Ramos (cell line): ENCODE measurements around the gene CCDC148.
"Not testable (repeated sequence)": the region's sequence is repeated elsewhere in the genome, so short reads cannot be mapped to it uniquely, and the experiment has no call there.

ENCODE experiments used
- in situ Hi-C: fragments of 300-500 bp; cut with MboI; formaldehyde crosslinking; loops from one replicate; pipeline ENCODE4 v1.14.3; 2022; ENCODE audit warnings: low sequenced_read_pairs; ENCODE audit not compliant: unreplicated experiment

The CCDC148 gene

DNA sequence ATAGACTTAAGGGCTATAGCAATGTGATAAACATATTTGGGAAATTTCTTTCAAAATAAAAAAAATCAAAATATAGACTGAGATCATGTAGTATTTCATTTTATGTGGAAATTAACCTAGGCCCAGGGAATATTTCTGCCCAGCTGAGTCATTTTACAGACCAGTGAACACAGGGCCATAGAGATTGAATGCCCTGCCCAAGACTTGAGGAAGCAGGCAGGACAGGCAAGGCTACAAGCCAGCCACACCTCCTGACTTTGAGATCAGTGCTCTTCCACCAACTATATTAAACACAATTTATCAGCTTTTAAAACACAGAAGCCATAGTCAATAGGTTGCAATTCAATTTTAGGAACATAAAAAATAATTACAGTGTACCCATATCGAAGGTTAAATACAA, 12.9 kb downstream of the CCDC148 start:
- in situ Hi-C loops: no loop called here

DNA sequence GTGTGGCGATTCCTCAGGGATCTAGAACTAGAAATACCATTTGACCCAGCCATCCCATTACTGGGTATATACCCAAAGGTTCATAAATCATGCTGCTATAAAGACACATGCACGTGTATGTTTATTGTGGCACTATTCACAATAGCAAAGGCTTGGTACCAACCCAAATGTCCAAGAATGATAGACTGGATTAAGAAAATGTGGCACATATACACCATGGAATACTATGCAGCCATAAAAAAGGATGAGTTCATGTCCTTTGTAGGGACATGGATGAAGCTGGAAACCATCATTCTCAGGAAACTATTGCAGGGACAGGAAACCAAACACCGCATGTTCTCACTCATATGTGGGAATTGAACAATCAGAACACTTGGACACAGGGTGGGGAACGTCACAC, 17.5 kb downstream of the CCDC148 start:
- in situ Hi-C loops: not testable (repeated sequence)

DNA sequence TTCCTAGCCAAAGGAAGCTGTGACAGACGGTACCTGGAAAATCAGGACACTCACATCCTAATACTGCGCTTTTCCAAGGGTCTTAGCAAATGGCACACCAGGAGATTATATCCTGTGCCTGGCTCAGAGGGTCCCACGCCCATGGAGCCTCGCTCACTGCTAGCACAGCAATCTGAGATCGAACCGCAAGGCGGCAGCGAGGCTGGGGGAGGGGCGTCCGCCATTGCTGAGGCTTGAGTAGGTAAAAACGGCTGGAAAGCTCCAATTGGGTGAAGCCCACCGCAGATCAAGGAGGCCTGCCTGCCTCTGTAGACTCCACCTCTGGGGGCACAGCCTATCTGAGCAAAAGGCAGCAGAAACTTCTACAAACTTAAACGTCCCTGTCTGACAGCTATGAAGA, 22.8 kb downstream of the CCDC148 start:
- in situ Hi-C loops: not testable (repeated sequence)

DNA sequence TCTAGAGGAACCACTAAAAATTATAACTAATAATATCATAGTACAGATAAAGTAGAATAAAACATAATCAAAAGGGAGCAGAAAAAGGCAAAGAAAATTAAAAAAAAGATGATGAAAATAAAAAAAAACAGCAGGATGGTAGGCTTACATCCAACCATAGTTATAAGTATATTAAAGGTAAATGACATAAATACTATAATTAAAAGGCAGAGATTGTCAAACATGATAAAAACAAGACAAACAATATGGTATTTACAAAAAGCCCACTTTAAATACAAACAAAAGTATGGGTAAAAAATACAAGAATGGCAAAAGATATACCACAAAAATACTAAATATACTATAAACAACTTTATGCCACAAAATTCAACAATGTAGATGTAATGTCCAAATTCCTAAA, 24.4 kb downstream of the CCDC148 start:
- in situ Hi-C loops: no loop called here

DNA sequence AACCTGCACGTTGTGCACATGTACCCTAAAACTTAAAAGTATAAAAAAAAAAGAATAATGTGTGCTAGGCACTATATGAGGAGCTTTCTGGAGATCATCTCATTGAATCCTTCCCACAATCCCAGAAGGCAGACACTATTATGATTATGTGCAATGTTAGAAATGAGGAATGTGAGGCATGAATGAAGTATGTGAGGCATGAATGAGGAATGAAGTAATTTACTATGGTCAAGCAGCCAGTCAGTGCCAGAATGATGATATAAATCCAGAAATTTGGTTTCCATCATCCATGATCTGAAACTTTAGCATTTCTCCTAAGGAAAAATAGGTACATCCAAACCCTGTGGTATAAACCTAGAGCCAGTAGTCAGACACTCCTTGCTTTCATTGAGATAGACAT, 42.0 kb downstream of the CCDC148 start:
- in situ Hi-C loops: no loop called here

DNA sequence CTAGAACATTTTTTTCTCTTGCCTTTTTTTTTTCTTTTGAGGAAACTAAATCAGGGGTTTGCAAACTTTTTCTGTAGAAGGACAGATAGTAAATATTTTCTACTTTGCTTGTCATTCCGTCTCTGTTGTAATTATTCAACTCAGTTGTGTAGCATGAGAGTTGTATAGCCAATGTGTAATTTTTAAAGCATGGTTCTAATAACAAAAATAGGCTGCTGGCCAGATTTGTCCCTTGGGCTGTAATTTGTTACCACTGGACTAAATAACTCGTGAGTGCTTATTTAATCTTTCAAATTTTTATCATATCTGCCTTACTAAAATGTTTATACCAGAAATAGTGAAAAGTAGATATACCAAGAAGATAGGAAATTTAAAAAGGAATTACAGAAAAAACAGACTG, 43.0 kb downstream of the CCDC148 start:
- in situ Hi-C loops: no loop called here

DNA sequence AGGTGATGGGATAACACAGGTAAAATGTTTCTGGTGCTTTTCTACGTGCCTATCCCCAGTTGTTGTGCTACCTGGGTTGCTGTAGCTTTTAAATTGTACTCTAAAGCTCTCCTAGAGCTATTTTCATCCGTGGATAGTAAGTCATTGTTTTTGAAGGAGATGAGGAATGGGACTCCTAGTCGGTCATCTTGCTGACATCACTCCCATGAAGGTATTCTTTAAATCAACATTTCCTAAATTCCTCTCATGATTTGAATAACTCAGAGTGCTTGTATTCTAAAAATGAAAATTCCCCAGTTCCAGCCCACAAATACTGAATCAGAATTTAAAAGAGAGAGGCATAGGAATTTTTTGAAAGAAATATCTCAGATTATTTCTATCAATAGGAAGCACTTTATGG, 44.3 kb downstream of the CCDC148 start:
- in situ Hi-C loops: no loop called here

DNA sequence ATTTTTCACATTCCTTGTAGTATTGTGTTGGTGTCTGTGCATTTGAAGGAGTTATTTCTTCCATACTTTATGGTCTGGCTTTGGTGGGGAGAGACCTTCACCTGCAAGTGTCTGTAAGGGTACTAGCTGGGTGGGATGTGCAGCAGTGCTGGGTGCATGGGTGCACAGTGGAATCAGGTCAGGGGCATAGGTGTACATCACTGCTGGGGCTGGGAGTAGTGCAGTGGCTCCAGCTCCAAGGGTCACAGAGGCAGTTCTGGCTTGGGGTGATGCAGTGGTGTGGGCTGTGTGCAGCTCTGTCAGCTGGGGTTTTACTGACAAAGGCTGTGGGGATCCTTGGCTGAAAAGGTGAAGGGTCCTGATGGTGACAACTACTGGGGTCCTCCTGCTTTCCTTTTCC, 44.8 kb downstream of the CCDC148 start:
- in situ Hi-C loops: no loop called here

DNA sequence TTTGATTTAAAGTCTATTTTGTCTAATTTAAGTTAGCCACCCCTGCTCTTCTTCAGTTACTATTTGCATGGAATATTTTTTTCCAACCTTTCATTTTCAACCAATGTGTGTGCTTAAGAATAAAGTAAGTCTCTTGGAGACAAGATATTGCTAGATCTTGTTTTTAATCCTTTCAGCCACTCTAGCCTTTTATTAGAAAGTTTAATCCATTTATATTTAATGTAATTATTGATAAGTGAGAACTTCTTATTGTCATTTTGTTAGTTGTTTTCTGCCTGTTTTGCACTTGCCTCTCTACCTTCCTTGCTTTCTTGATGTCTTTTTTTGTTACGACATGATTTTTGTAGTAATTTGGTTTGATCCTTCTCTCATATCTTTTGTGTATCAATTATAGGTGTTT, 46.4 kb downstream of the CCDC148 start:
- in situ Hi-C loops: no loop called here

DNA sequence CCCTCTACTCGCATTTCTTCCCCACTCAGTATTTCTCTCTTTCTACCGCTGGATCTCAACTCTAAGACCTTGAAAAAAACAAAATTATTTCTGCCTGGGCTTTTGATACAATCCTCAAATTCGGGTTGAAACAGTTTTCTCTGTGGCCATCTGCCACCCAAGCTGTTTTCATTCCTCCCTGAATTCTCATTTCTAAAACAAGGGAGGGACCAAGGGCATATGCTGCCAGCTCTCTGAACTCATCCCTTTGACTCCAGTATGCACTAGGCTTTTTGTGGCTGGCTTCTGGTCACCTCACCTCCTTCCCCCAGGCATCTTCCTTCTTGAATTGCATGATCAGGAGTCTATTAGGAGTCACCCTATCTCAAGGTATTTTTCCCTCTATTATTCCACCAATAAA, 49.5 kb downstream of the CCDC148 start:
- in situ Hi-C loops: no loop called here

DNA sequence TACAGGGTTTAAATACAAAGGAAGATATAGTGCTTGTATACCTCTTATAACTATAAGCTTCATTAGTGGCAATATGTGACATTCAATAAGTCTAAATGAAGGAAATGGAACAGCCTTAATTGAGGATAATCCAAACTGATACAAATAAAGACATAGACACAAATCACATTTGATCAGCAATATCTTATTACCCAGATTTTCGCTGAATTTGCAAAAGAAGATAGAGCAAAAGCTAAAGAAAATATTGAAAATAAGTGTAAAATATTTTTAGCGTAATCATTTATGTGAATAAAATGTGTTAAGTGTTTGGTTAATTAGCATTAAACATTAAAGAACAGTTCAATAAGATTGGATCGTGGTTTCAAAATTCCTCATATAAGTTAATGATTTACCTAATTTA, 51.2 kb downstream of the CCDC148 start:
- in situ Hi-C loops: no loop called here

DNA sequence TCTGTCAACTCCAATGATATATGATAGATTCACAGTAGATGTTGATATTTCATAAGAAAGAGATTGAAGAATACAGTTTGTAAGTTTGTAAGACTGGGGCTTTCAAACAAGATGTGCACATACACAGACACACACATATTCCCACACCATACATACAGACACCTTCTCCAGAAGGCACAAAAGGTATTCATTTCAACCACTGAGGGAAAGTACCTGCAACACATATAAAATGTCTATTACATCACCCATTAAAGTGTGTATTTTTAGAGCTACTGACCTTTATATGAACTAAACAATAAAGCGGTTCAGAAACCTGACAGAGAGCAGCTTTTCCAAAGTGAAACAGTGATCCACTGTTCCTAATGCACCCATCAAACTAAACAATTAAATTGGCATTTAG, 53.3 kb downstream of the CCDC148 start:
- in situ Hi-C loops: no loop called here

DNA sequence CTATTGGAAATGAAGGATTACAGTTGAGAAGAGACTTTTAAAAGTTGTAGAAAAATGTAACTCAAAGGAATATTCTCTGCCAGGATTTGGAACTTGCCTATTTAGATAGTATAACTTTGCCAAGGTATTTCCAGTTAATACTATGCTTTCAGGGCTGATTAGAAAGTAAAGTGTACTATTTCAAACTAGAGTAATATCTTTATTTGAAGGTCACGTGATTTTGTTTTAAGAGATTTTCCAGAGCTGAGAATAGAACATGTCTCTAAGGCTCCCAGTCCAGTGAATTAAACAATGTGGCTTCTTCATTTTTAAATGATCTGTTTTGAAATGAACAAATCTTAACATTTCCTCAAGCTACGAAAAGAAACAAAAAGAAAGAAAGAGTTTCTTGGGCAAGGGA, 53.9 kb downstream of the CCDC148 start:
- in situ Hi-C loops: no loop called here

DNA sequence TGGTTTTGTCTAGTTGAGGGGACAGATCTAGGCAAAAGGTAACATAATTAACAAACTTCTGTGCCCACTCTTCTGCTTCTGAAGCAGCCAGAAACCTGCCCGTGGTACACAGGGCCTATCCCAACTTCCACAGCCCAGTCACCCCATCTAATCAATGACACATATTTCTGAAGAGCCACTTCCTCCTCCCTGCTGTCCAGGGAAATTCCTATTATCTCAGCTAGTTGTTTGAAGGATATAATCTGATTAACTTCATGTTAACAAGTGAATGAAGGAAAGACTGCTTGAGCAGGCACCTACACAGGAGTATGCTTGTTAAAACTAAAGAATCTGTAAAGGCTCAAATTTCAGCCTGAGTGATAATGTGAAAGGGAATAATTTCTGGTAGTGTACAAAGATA, 61.4 kb downstream of the CCDC148 start:
- in situ Hi-C loops: no loop called here

DNA sequence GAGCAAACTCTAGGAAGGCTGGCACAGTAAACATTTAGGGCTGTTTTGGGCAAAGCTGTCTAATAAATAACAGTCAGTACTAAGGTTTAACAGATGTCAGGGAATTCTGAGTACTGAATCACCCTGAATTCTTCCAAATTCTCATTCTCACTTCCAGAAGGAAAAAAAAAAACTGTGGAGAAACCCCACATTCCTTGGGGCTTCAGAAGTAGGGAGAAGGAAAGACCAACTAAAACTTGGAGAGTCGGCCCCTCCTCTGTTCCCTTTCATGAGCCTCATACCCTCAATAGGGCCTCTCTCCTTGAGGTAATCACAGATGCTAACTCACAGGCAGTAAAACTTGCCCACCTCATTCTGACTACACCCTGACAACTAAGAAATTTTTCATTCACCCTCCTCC, 62.1 kb downstream of the CCDC148 start:
- in situ Hi-C loops: no loop called here

DNA sequence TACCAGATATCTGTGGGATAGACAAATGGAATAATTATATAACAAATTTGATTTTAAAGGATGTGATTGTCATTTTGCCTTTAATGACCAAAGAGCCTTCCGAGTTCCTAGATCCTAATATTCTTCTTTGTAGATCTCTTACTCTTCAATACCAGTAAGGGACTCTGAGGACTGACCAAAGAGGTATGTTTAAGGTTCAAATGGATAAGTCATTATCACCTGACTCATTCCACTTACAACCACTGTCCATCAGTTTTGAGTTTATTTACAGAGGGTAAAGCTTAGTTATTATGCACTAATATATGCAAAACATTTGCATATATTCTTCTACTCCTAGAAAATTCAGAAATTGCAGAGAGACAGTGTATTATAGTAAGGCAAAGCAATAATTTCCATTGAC, 62.7 kb downstream of the CCDC148 start:
- in situ Hi-C loops: no loop called here

DNA sequence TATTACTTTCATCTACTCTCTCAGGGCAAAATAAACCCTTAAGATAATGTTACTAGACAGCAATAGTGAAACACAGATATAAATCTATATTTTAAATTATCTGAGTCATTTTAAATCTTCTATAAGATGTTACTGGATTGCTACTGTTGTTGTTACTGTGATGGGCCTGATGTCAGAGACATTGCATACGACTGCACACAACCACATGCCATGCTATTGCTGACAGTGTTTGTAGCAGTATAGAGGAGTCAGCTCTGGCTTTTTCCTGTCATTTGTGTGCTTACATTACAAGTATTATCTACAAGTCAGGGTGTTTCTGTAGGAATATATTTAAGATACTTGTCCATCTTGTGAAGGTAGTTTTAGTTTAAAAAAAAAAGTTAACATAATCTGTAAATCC, 63.9 kb downstream of the CCDC148 start:
- in situ Hi-C loops: no loop called here

DNA sequence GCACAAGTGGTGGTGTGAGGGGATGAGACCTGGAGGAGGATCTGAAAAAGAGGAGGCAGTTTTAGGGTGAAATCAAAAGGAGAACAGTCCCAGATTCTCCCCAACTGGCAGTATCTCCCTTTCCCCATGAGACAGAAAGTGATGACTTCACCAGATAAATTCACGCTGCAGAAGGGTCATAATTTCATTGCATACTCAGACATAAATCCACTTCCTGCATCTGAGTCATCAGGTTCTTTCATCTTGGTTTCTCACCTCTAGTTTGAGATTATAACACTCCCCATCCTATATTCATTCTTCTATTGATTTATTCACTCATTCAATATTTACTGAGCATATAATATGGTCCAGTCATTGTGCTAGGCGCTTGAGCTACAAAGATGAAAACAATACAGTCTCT, 64.7 kb downstream of the CCDC148 start:
- in situ Hi-C loops: no loop called here

DNA sequence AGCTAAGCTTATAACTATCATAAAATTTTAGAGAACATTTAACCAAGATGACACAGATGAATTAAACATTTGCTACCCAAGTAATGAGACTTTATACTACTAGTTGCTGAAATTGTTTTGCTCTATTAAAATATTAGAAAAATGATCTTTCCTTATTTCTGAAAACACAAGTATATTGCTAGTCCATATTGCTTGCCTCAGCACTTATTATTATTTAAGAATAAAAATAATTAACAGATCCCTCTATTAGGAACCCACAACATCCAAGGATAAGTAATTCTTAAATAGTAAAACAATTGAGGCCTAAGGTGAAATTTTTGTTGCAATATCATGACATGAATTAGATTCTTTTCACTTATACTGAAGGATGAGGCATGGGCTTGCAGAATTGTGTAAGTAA, 65.2 kb downstream of the CCDC148 start:
- in situ Hi-C loops: no loop called here

DNA sequence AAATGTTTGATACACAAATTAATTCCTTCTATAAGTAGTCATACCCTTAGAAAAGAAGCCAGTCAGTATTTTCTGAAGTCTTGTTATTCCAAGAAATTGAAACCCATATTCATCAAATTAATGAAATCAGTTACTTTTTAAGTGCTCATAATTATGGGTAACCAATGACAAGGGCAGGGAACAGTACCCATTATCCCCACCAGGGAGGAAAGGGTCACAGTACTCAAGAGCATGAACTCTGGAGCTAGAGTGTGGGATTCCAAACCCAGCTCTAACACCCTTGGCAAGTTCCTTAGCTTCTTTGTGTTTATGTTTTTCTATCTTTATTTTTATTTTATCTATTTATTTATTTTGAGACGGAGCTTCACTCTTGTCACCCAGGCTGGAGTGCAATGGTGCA, 68.4 kb downstream of the CCDC148 start:
- in situ Hi-C loops: no loop called here

DNA sequence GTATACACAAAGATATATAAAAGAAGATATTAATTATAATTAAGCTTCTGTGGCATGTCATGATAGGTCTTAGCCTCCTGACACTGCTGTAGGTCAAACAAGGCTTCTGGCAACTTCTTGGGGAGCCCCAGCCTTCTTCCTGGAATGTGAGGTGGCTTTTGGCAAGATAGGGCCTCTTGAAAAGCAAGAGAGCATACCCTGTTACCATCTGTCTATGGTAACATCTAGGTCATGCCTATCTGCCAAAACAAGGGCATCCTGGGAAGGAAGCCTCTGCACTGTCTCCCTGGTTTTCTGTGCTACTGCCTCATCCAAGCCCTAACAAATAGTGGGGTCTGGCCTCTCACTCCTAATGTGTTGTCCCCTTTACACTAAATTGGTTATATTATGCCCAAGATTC, 70.9 kb downstream of the CCDC148 start:
- in situ Hi-C loops: no loop called here

DNA sequence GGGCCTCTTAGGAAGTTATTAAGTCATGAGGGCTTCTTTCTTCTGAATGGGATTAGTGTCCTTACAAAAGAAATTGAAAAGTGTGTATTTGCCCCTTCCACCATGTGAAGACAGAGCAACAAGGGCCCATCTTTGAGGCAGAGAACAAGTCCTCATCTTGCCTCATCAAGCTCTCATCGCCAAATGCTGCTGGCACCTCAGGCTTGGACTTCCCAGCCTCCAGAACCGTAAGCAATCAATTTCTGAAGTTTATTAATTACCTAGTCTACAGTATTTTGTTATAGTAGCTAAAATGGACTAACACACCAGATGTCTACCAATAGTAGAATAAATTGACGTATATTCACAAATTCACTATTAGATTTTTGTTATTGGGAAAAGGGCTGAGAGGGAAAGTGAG, 74.6 kb downstream of the CCDC148 start:
- in situ Hi-C loops: no loop called here

DNA sequence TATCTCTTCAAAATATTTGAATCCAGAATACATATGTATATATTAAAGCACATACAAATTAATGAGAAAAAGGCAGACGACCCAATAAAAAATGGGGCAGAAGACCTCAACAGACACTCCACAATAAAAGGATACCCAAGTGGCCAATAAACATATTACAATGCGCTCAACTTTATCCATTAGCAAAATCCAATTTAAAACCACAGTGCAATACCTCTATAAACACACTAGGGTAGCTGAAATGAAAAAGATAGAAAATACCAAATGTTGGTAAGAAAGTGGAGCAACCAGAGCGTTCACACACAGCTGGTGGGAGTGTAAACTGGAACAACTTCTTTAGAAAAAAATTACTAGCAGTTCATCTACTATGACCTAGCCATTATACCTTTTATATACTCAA, 75.3 kb downstream of the CCDC148 start:
- in situ Hi-C loops: no loop called here
